Calu3 (cell line): Measurements from ENCODE around the gene ZCCHC8. TPM values are rescaled to one million over a fixed set of nuclear protein-coding genes. Genes with fewer than 3 reads are reported as not detected.
A peak's percentile ranks its signal among the peaks of the same experiment; 100 is the strongest.

ENCODE experiments used
- BruUV-seq: library from RNA; stranded (reverse); fragments of 400-500 nt; replicated peaks from 2 replicates; lab custom pipeline; 2021; lab: Mats Ljungman, UMichigan
- CTCF ChIA-PET: fragments of 300-600 bp; sonication (Branson Sonifier 250); formaldehyde crosslinking; loops from one replicate; lab custom pipeline; 2022; ENCODE audit warnings: antibody characterized with exemption; lab: Charles Lee
- DNase-seq: peaks from one replicate; pipeline ENCODE4 v3.0.0; 2022
- H3K27ac Mint-ChIP-seq: one replicate; pipeline ENCODE4 v1.8.0; 2022; ENCODE audit warnings: mixed read lengths; ENCODE audit not compliant: unreplicated experiment
- H3K27me3 Mint-ChIP-seq: one replicate; pipeline ENCODE4 v1.8.0; 2022; ENCODE audit warnings: mixed read lengths; ENCODE audit not compliant: unreplicated experiment
- H3K36me3 Mint-ChIP-seq: one replicate; pipeline ENCODE4 v1.8.0; 2022; ENCODE audit warnings: mild to moderate bottlenecking, moderate library complexity, mixed read lengths; ENCODE audit not compliant: insufficient read depth, unreplicated experiment
- H3K4me1 Mint-ChIP-seq: one replicate; pipeline ENCODE4 v1.8.0; 2022; ENCODE audit warnings: mild to moderate bottlenecking, low read depth, mixed read lengths; ENCODE audit not compliant: unreplicated experiment
- H3K4me3 Mint-ChIP-seq: one replicate; pipeline ENCODE4 v1.8.0; 2022; ENCODE audit warnings: mild to moderate bottlenecking, low read depth, moderate library complexity, mixed read lengths; ENCODE audit not compliant: unreplicated experiment
- H3K9me3 Mint-ChIP-seq: one replicate; pipeline ENCODE4 v1.8.0; 2022; ENCODE audit warnings: low read depth, mixed read lengths; ENCODE audit not compliant: unreplicated experiment
- intact Hi-C: fragments of 100-400 bp; cut with micrococcal nuclease; formaldehyde crosslinking; loops from one replicate; pipeline ENCODE4 v1.10.0; 2022; ENCODE audit not compliant: unreplicated experiment
- total RNA-seq: library from RNA; stranded (reverse); gene quantifications from 2 replicates; pipeline ENCODE4 v1.2.3, GENCODE V29; 2022
- TF ChIP-seq, protein P1 (sequence below): fragments of 200-600 bp; IDR thresholded peaks from one replicate; pipeline ENCODE4 v1.8.0; 2022; ENCODE audit warnings: antibody characterized with exemption; ENCODE audit not compliant: unreplicated experiment

Gene ZCCHC8
- total RNA-seq, 1 experiment from 2014 or later = 46.6 TPM

DNA sequence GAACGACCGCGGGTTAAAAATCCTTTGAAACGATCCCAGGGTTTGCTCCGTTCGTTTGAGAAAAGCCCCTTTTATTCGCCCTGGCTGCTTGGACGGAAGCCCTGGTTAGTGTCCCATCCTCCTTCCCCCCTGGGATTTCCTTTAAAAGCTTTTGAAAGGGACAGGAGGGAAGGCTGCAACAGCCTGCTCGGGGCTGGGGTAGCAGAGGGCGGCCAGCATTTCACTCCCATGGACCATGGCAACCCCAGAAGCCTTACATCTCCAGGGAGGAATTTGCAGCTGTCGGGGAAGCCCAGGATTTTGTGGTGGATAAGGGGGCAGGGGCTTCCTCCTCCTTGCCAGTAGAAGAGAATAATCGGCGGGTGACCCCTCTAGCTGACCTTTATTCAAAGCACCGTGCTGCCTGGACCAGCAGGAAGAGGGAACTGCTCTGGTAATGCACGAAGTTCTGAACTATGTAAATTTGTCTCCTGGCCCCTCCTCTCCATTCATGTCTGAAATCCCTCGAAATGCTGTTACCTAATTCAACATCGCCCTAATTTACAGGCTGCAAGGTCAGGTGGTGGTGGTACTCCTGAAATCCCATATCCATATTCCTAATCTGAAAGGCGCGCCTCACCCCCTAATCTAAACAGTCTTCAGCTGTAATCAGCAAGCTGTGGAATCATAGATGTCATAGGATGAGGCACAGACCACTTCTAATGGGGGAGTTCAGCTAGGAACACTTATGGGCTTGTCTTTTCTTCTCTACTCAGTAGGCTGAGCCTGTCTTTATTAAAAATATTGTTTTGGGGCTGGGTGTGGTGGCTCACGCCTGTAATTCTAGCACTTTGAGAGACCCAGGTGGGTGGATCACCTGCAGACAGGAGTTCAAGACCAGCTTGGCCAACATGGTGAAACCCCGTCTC, 77.2 kb downstream of the ZCCHC8 start:
- H3K36me3 Mint-ChIP-seq = peaks cover 37% of the 10 kb centered on the region
- H3K9me3 Mint-ChIP-seq = no peaks in the 10 kb centered on the region
- H3K4me3 Mint-ChIP-seq = peak overlapping the region; percentile 78
- no peaks in the 10 kb centered on the region for H3K27me3 Mint-ChIP-seq
- intact Hi-C loops = loop anchor here (2.0 to 5.0 kb wide), 2 partner anchors 39 to 47 kb away; no protein-coding TSS in a partner anchor
- peak; percentile 53 for DNase-seq
- TF ChIP-seq, protein P1, sequence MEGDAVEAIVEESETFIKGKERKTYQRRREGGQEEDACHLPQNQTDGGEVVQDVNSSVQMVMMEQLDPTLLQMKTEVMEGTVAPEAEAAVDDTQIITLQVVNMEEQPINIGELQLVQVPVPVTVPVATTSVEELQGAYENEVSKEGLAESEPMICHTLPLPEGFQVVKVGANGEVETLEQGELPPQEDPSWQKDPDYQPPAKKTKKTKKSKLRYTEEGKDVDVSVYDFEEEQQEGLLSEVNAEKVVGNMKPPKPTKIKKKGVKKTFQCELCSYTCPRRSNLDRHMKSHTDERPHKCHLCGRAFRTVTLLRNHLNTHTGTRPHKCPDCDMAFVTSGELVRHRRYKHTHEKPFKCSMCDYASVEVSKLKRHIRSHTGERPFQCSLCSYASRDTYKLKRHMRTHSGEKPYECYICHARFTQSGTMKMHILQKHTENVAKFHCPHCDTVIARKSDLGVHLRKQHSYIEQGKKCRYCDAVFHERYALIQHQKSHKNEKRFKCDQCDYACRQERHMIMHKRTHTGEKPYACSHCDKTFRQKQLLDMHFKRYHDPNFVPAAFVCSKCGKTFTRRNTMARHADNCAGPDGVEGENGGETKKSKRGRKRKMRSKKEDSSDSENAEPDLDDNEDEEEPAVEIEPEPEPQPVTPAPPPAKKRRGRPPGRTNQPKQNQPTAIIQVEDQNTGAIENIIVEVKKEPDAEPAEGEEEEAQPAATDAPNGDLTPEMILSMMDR = no peak
- CTCF ChIA-PET = interaction anchor here (0.5 to 1.4 kb wide), 4 partner anchors 23 to 48 kb away, joined by 3 to 7 read pairs (median 4); no protein-coding TSS in a partner anchor
- H3K4me1 Mint-ChIP-seq = peaks cover 8% of the 10 kb centered on the region
- TSS peak; percentile 80 for BruUV-seq
- peak overlapping the region; percentile 91 for H3K27ac Mint-ChIP-seq

DNA sequence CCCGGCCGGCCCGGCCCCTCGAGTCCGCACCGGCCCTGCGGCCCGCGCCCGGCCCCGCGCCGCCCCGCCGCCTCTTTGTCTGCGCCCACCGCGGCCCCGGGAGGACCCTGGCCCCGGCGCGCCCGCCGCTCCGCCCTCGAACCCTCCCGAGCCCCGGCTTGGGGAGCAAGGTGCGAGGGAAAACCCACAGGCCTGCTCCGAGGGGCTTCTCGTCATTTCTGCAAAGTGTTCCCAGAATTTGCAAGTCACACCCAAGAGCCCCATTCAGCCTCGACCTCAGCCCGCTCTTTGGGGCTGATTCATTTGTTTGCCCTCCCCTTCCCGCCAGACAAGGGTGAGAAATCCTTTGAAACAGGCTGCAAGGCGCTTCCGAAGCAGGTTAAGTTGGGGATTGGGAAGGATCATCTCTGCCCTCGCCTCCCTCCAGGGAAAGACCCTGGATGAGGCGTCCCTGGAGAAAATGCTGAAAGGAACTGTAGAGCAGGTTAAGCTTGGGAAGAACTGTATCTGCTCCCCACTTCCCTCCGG, 77.9 kb downstream of the ZCCHC8 start:
- no TSS peak for BruUV-seq
- peaks cover 15% of the 10 kb centered on the region for H3K4me1 Mint-ChIP-seq
- TF ChIP-seq, protein P1 = no peak
- intact Hi-C loops = loop anchor here (2.0 to 5.0 kb wide), 2 partner anchors 40 to 48 kb away; no protein-coding TSS in a partner anchor
- H3K4me3 Mint-ChIP-seq = peak overlapping the region; percentile 78
- H3K27ac Mint-ChIP-seq = peak overlapping the region; percentile 91
- peak; percentile 43 for DNase-seq
- no peaks in the 10 kb centered on the region for H3K9me3 Mint-ChIP-seq
- H3K27me3 Mint-ChIP-seq = no peaks in the 10 kb centered on the region
- CTCF ChIA-PET = interaction anchor here (0.6 to 4.4 kb wide), 7 partner anchors 16 to 345 kb away, joined by 3 to 39 read pairs (median 4); partner anchors contain the start of gene MLXIP
- peaks cover 37% of the 10 kb centered on the region for H3K36me3 Mint-ChIP-seq

DNA sequence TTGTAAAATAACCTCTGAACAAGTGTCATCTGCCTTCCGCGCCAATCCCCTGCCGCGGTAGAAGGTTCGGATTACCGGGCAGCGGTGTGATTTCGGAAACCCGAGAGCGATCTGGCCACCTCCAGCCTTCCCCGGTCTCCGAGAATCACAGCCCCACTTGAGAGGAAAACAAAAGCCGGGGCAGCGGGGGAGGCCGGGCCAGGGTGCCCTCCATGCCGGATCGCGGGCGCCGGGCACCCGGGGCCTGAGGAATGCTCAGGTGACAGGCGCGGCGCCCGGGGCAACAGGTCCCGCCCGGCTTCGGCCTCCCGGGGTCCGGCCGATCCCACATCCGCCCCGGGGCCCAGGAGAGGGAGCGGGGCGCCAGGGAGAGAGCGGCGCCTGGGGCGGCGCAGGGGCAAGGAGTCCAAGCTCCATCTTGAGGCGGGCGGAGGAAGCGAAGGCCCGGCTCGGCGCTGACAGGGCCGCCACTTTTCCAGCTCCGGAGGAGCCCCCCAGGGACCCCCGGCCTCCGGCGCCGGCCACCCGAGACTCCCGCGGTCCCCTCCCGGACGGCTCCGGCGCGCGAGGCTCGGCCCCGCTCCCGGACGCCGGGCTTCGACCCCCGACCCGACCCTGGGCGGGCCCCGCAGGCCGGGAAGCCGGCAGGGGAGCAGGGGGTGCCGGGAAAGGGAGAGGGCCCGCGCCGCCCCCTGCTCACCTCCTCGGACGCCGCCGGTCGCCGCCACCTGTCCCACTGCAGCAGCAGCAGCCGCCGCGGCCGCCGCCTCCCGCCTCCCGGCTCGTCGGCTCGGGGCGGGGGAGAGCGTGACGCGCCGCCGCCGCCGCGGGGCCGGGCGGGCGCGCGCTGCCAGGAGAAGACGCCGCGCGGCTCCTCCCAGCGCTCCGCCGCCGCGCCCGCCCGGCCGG, 78.7 kb downstream of the ZCCHC8 start, which contains the start of gene CLIP1:
Gene CLIP1, minus strand, starts transcription at position 849 of the 909 bp plus-strand sequence. CDS start 42,217 bp downstream, outside the sequence.
- no peaks in the 10 kb centered on the region for H3K9me3 Mint-ChIP-seq
- intact Hi-C loops = loop anchor here (1.0 to 5.0 kb wide), 3 partner anchors 22 to 49 kb away; no protein-coding TSS in a partner anchor
- peaks cover 39% of the 10 kb centered on the region for H3K36me3 Mint-ChIP-seq
- CTCF ChIA-PET = interaction anchor here (0.6 to 4.4 kb wide), 5 partner anchors 15 to 344 kb away, joined by 3 to 39 read pairs (median 3); partner anchors contain the start of gene MLXIP
- peak within 1 kb of the TSS; percentile 96 for H3K27ac Mint-ChIP-seq
- peak within 1 kb of the TSS; percentile 83 for H3K4me3 Mint-ChIP-seq
- peak; percentile 87 for DNase-seq
- peaks cover 18% of the 10 kb centered on the region for H3K4me1 Mint-ChIP-seq
- BruUV-seq = no TSS peak
- TF ChIP-seq, protein P1 = no peak
- H3K27me3 Mint-ChIP-seq = no peaks in the 10 kb centered on the region

Other genes with a start within 250 kb of the ZCCHC8 start
- gene VPS33A, start 234.4 kb downstream of the ZCCHC8 start, total RNA-seq = 18.9 and 22.9 TPM in 2 replicates
- 95.3 and 109 TPM in 2 replicates for gene CLIP1, start 78.3 kb downstream of the ZCCHC8 start, total RNA-seq
- 84.0 and 86.9 TPM in 2 replicates for gene RSRC2, start 26.0 kb upstream of the ZCCHC8 start, total RNA-seq
- gene KNTC1, start 26.3 kb upstream of the ZCCHC8 start, total RNA-seq = 97.8 and 110 TPM in 2 replicates
- gene HCAR2, start 202.4 kb upstream of the ZCCHC8 start, total RNA-seq = not detected in 2 replicates
- gene HCAR3, start 215.9 kb upstream of the ZCCHC8 start, total RNA-seq = 0.17 TPM in 1 of 2 replicates, not detected in the other
- gene HCAR1, start 229.9 kb upstream of the ZCCHC8 start, total RNA-seq = 5.0 and 5.9 TPM in 2 replicates